GM23338 (cell line): ENCODE data around the gene TMEM53. TPM values are rescaled to one million over a fixed set of nuclear protein-coding genes. Genes with fewer than 3 reads are reported as not detected.

Experiments
- ATAC-seq: fragments of 200-7000 bp; cut with Tn5 transposase; 3 replicates; pipeline ENCODE4 v1.9.1; 2020
- DNase-seq: peaks from one replicate; pipeline ENCODE4 v3.0.0-alpha.2; 2015; ENCODE audit warnings: low spot score
- H2AFZ ChIP-seq: fragments of 200-600 bp; sonication (generic); 2 replicates; pipeline ENCODE4 v1.8.0; 2016; ENCODE audit warnings: antibody characterized with exemption, mild to moderate bottlenecking, moderate library complexity
- H3F3A ChIP-seq: fragments of 200-600 bp; sonication (generic); replicated peaks from 2 replicates; pipeline ENCODE4 v1.8.0; 2017; ENCODE audit warnings: antibody characterized with exemption, mixed run types, low read depth
- H3K27ac ChIP-seq: fragments of 200-600 bp; sonication (generic); 2 replicates; pipeline ENCODE4 v1.6.1; 2016; ENCODE audit warnings: low read depth
- H3K27me3 ChIP-seq: fragments of 200-600 bp; sonication (generic); 2 replicates; pipeline ENCODE4 v1.8.0; 2016; ENCODE audit warnings: mild to moderate bottlenecking, mixed run types, moderate library complexity; ENCODE audit not compliant: insufficient read depth
- H3K36me3 ChIP-seq: fragments of 200-600 bp; sonication (generic); 2 replicates; pipeline ENCODE4 v1.8.0; 2016; ENCODE audit warnings: mild to moderate bottlenecking; ENCODE audit not compliant: insufficient read depth
- H3K4me1 ChIP-seq: fragments of 200-600 bp; sonication (generic); 2 replicates; pipeline ENCODE4 v1.8.0; 2016; ENCODE audit warnings: mild to moderate bottlenecking, moderate library complexity; ENCODE audit not compliant: insufficient read depth
- H3K4me2 ChIP-seq: fragments of 200-600 bp; sonication (generic); 2 replicates; pipeline ENCODE4 v1.7.1; 2017; ENCODE audit warnings: mixed run types
- H3K4me3 ChIP-seq: fragments of 200-600 bp; sonication (generic); 2 replicates; pipeline ENCODE4 v1.6.1; 2016; ENCODE audit warnings: mixed run types
- H3K79me2 ChIP-seq: fragments of 200-600 bp; sonication (generic); replicated peaks from 2 replicates; pipeline ENCODE4 v1.8.0; 2017; ENCODE audit warnings: mild to moderate bottlenecking; ENCODE audit not compliant: insufficient read depth
- H3K9me2 ChIP-seq: fragments of 200-600 bp; sonication (generic); 2 replicates; pipeline ENCODE4 v1.8.0; 2017; ENCODE audit not compliant: insufficient read depth
- H4K20me1 ChIP-seq: fragments of 200-600 bp; sonication (generic); replicated peaks from 2 replicates; pipeline ENCODE4 v1.8.0; 2017; ENCODE audit warnings: mild to moderate bottlenecking; ENCODE audit not compliant: insufficient read depth
- H3K27ac Mint-ChIP-seq: 2 replicates; pipeline ENCODE4 v1.8.0; 2020; ENCODE audit warnings: inconsistent platforms, mild to moderate bottlenecking, moderate library complexity, mixed read lengths
- H3K27me3 Mint-ChIP-seq: 3 replicates; pipeline ENCODE4 v1.8.0; 2022; ENCODE audit warnings: low read depth, mild to moderate bottlenecking, moderate library complexity, mixed read lengths, inconsistent platforms; ENCODE audit not compliant: insufficient read depth, poor library complexity
- H3K36me3 Mint-ChIP-seq: 3 replicates; pipeline ENCODE4 v1.8.0; 2021; ENCODE audit warnings: low read depth, mild to moderate bottlenecking, inconsistent platforms, moderate library complexity, mixed read lengths
- H3K4me1 Mint-ChIP-seq: 3 replicates; pipeline ENCODE4 v1.8.0; 2020; ENCODE audit warnings: mild to moderate bottlenecking, inconsistent platforms, mixed read lengths
- H3K4me3 Mint-ChIP-seq: 3 replicates; pipeline ENCODE4 v1.8.0; 2021; ENCODE audit warnings: moderate library complexity, mild to moderate bottlenecking, inconsistent platforms, mixed read lengths
- H3K9me3 Mint-ChIP-seq: 3 replicates; pipeline ENCODE4 v1.8.0; 2020; ENCODE audit warnings: moderate library complexity, mild to moderate bottlenecking, inconsistent platforms, mixed read lengths
- EZH2 ChIP-seq: fragments of 200-600 bp; sonication (generic); IDR thresholded peaks from one replicate; pipeline ENCODE4 v1.8.0; 2017; ENCODE audit warnings: antibody characterized with exemption, mild to moderate bottlenecking, low read depth; ENCODE audit not compliant: unreplicated experiment
- EZH2phosphoT487 ChIP-seq: fragments of 200-600 bp; sonication (generic); IDR thresholded peaks from one replicate; pipeline ENCODE4 v1.8.1; 2018; ENCODE audit warnings: antibody characterized with exemption; ENCODE audit not compliant: unreplicated experiment
- NANOG ChIP-seq: IDR thresholded peaks from 2 replicates; pipeline ENCODE4 v1.6.1; 2016; ENCODE audit warnings: antibody characterized with exemption, borderline replicate concordance
- POLR2AphosphoS5 ChIP-seq: IDR thresholded peaks from 2 replicates; pipeline ENCODE4 v1.6.1; 2016; ENCODE audit warnings: antibody characterized with exemption, low read depth
- ZNF114 ChIP-seq: fragments of 250-450 bp; sonication (Bioruptor Pico); IDR thresholded peaks from 2 replicates; pipeline ENCODE4 v1.5.0; 2020; ENCODE audit warnings: mild to moderate bottlenecking, moderate library complexity
- ZNF331 ChIP-seq: fragments of 250-450 bp; sonication (Bioruptor Pico); IDR thresholded peaks from 2 replicates; pipeline ENCODE4 v1.5.0; 2020; ENCODE audit warnings: low read depth, mild to moderate bottlenecking, moderate library complexity
- polyA plus RNA-seq: library from polyadenylated mRNA; unstranded; fragments of >200 nt; fragmentation: Nextera tagmentation; extraction: Ambion mirVana; gene quantifications from 2 replicates; pipeline ENCODE4 v1.2.1, GENCODE V29; 2016
- total RNA-seq: library from RNA; depleted of rRNA; stranded (reverse); fragments of >200 nt; shearing (Covaris generic); gene quantifications from 2 replicates; pipeline ENCODE4 v1.2.3, GENCODE V29; 2014
- TF ChIP-seq, protein P1 (sequence below), 2 experiments: fragments of 200-600 bp in 1 of 2; sonication (generic) in 1 of 2; conservative IDR thresholded peaks; 2 replicates each; pipeline versions ENCODE4 v1.5.1 to v1.6.1; 2016 to 2017; ENCODE audit warnings: antibody characterized with exemption in 2 of 2, low read depth in 2 of 2, mild to moderate bottlenecking in 2 of 2, moderate library complexity in 1 of 2
- TF ChIP-seq, protein P2 (sequence below): IDR thresholded peaks from 2 replicates; pipeline ENCODE4 v1.6.1; 2016; ENCODE audit warnings: antibody characterized with exemption

Gene TMEM53
- total and polyA plus RNA-seq, 2 experiments from 2014 or later: 15.4 to 20.8 TPM

DNA sequence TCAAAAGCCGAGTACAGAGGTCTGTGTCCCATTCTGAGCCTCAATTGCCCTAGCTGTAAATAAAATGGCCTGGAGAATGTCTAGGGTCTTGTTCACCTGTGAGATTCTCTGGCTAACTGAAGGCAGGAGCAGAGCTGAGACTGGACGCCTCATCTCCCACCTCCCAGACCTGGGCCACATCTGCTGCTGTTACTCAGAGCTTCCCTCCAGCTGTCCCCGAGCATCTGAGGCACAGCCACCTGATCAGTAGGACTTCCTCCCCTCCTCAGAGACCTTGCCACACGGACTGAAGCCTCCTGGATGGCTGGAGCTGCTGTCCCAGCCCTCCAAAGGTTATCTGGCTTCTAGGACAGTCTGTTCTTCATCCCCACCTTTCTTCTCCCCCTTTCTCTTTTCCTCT lies 62.4 kb downstream of the TMEM53 start:
- H3K27ac ChIP-seq: no peak overlapping the region
- no peaks in the 10 kb centered on the region; the same call in 1 of the 2 replicates for H3K36me3 ChIP-seq
- H3K4me2 ChIP-seq: no peak overlapping the region
- Mint-ChIP-seq H3K9me3 (no peaks in the 10 kb centered on the region), H3K27ac (no peak overlapping the region), H3K27me3 (peaks cover 14% of the 10 kb centered on the region), H3K4me3 (no peak overlapping the region), H3K4me1 (peaks cover 30% of the 10 kb centered on the region), H3K36me3 (peaks cover 7% of the 10 kb centered on the region; the same call in 2 of the 3 replicates)
- peaks cover 2% of the 10 kb centered on the region; the same call in 1 of the 2 replicates for H3K9me2 ChIP-seq
- no peaks in the 10 kb centered on the region for H3K79me2 ChIP-seq
- DNase-seq (no peak), ATAC-seq (no peak)
- H3F3A ChIP-seq: 0 out of 2 replicates have a peak, but pooled peaks cover 2% of the 10 kb centered on the region
- no peaks in the 10 kb centered on the region for H3K27me3 ChIP-seq
- peaks cover 6% of the 10 kb centered on the region for H4K20me1 ChIP-seq
- peaks cover 22% of the 10 kb centered on the region for H3K4me1 ChIP-seq
- H3K4me3 ChIP-seq: no peak overlapping the region
- no peak overlapping the region for H2AFZ ChIP-seq
- no peak for TF ChIP-seq ZNF331 (CRISPR knock-in tag)

DNA sequence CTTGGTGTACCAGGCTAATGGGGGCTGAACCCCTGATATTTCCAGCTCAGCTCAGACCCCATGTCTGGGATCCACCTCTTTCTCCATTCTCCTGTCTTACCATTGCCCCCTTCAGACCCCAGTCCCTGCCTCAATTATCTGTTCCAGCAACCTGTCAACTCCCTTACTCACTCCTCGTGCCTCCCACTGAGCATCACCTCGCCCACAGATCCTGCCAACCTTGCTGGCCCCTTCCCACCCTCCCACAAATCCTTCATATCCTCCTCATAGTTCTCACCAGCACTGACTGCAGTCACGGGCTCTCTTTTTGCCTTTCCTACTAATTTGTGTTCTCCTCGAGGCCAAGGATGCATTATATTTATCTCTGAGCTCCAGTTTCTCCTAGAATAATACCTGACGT lies 62.9 kb downstream of the TMEM53 start:
- Histone ChIP-seq H3K4me2 (no peak overlapping the region), H3K4me1 (peaks cover 18% of the 10 kb centered on the region), H2AFZ (no peak overlapping the region), H3K27me3 (no peaks in the 10 kb centered on the region), H3K79me2 (no peaks in the 10 kb centered on the region), H4K20me1 (peaks cover 6% of the 10 kb centered on the region), H3K36me3 (no peaks in the 10 kb centered on the region; the same call in 1 of the 2 replicates), H3K9me2 (peaks cover 2% of the 10 kb centered on the region; the same call in 1 of the 2 replicates), H3F3A (0 out of 2 replicates have a peak, but pooled peaks cover under 1% of the 10 kb centered on the region), H3K27ac (no peak overlapping the region), H3K4me3 (no peak overlapping the region)
- no peak overlapping the region for H3K27ac Mint-ChIP-seq
- ATAC-seq (no peak), DNase-seq (no peak)
- peaks cover 10% of the 10 kb centered on the region for H3K27me3 Mint-ChIP-seq
- H3K36me3 Mint-ChIP-seq: peaks cover 7% of the 10 kb centered on the region; the same call in 2 of the 3 replicates
- TF ChIP-seq POLR2AphosphoS5 (no peak), ZNF114 (CRISPR knock-in tag) (no peak), EZH2phosphoT487 (no peak), NANOG (no peak)
- TF ChIP-seq, protein P1, sequence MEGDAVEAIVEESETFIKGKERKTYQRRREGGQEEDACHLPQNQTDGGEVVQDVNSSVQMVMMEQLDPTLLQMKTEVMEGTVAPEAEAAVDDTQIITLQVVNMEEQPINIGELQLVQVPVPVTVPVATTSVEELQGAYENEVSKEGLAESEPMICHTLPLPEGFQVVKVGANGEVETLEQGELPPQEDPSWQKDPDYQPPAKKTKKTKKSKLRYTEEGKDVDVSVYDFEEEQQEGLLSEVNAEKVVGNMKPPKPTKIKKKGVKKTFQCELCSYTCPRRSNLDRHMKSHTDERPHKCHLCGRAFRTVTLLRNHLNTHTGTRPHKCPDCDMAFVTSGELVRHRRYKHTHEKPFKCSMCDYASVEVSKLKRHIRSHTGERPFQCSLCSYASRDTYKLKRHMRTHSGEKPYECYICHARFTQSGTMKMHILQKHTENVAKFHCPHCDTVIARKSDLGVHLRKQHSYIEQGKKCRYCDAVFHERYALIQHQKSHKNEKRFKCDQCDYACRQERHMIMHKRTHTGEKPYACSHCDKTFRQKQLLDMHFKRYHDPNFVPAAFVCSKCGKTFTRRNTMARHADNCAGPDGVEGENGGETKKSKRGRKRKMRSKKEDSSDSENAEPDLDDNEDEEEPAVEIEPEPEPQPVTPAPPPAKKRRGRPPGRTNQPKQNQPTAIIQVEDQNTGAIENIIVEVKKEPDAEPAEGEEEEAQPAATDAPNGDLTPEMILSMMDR (conservative IDR thresholded peaks at IDR 0.05; ENCODE audit: low read depth in 2 of 2): no peak
- peaks cover 26% of the 10 kb centered on the region for H3K4me1 Mint-ChIP-seq
- H3K9me3 Mint-ChIP-seq: no peaks in the 10 kb centered on the region
- H3K4me3 Mint-ChIP-seq: no peak overlapping the region

DNA sequence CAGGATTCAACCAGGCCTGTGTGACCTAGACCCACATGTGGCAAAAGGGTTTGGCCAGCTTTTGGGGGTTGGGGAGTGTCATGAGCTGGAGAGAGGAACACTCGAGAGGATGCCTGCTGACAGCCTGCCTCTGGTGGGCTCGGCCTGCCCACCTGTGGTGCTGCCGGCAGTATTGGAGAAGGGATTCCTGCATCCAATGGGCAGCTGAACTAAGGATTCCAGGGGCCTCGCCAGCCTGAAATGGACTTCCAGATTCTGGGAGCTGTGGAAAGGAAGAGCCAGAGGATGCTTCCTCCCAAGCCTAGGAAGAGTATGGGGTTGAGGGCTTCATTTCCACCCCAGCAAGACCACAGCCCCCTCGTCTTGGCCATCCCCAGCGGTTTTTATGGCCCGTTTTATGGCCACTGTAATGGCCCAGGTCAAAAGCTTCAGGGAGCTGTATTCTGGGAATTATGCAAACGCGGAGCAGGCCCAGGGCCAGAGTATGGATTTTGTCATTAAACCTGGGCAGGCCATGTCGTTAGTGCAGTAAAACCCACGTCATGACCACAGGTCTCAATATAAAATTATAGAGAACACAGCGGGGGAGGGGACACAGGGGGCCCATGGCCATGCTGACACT lies 63.6 kb downstream of the TMEM53 start:
- Histone ChIP-seq H2AFZ (no peak overlapping the region), H3K4me1 (peaks cover 16% of the 10 kb centered on the region), H3K79me2 (no peaks in the 10 kb centered on the region), H3F3A (no peaks in the 10 kb centered on the region), H3K36me3 (no peaks in the 10 kb centered on the region), H3K27ac (no peak overlapping the region), H3K9me2 (peaks cover 2% of the 10 kb centered on the region; the same call in 1 of the 2 replicates), H3K4me2 (peak overlapping the region; percentile 64; the same call in 1 of the 2 replicates), H3K4me3 (no peak overlapping the region), H3K27me3 (no peaks in the 10 kb centered on the region), H4K20me1 (no peaks in the 10 kb centered on the region; the same call in none of the 2 replicates)
- Mint-ChIP-seq H3K4me3 (no peak overlapping the region), H3K9me3 (no peaks in the 10 kb centered on the region), H3K36me3 (peaks cover 4% of the 10 kb centered on the region; the same call in 2 of the 3 replicates), H3K27ac (no peak overlapping the region), H3K27me3 (peaks cover 10% of the 10 kb centered on the region), H3K4me1 (peaks cover 23% of the 10 kb centered on the region)
- ATAC-seq (peak; percentile 33), DNase-seq (peak; percentile 33)
- TF ChIP-seq, protein P2, sequence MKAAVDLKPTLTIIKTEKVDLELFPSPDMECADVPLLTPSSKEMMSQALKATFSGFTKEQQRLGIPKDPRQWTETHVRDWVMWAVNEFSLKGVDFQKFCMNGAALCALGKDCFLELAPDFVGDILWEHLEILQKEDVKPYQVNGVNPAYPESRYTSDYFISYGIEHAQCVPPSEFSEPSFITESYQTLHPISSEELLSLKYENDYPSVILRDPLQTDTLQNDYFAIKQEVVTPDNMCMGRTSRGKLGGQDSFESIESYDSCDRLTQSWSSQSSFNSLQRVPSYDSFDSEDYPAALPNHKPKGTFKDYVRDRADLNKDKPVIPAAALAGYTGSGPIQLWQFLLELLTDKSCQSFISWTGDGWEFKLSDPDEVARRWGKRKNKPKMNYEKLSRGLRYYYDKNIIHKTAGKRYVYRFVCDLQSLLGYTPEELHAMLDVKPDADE: no peak
- TF ChIP-seq EZH2: no peak
- TF ChIP-seq NANOG: no peak
- TF ChIP-seq, protein P1 (conservative IDR thresholded peaks at IDR 0.05; ENCODE audit: low read depth in 2 of 2): no peak
